Measurements from ENCODE around the gene PRRC2C. TPM values are rescaled to one million over a fixed set of nuclear protein-coding genes. Genes with fewer than 3 reads are reported as not detected.
"Not testable (repeated sequence)": the region's sequence is repeated elsewhere in the genome, so short reads cannot be mapped to it uniquely, and the experiment has no call there.

PRRC2C gene
- 37.5 TPM for total RNA-seq

GRCh38 chr1:171485375-171486047, at the start of gene PRRC2C:
Gene PRRC2C, plus strand, starts transcription at chr1:171485530. Its CDS starts 26,559 bp downstream, at chr1:171512089.
- FAIRE-seq (peak; percentile 50), DNase-seq (ENCODE audit: low spot score in 2 of 2) (peak; percentile 79 to 82)

DNA sequence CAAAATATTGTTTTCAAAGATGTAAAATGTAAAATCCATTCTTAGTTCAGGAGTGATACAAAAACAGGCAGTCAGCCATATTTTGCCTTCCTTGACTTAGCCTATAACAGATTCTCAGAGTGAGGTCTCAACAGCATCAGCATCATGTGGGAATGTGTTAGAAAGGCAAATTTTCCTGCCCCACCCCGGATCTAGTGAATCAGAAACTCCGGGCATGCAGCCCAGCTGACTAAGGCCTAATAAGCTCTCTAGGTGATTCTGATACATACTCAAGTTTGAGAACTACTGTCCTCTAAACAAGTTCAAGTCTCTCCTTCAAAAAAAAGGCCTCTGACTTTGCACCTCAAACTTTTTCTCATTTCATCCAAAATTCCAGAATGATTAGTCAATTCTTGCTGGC, 46.9 kb upstream of the PRRC2C start:
- no peak for DNase-seq (ENCODE audit: low spot score in 2 of 2)
- no peak for FAIRE-seq

GRCh38 chr1:171440201-171440600, 45.1 kb upstream of the PRRC2C start:
- FAIRE-seq: not testable (repeated sequence)

DNA sequence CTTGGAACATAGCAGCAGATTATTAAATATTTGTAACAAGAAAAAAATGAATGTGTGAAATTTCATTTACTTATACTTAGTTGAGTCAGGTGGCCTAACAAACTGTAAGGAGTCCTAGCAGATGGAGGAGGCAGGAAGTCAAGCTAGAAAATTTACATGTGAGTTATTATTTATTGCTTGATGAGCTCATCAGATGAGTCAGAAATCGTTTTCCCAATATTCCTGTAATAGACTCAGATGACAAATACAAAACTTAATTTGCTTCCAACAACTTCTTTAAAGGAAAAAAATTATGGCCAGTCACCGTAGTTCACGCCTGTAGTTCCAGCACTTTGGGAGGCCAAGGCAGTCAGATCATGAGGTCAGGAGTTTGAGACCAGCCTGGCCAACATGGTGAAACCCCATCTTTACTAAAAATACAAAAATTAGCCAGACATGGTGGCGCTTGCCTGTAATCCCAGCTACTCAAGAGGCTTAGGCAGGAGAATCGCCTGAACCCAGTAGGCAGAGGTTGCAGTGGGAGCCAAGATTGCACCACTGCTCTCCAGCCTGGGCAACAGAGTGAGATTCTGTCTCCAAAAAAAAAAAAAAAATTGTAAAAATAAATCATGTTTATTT, 43.9 kb upstream of the PRRC2C start:
- FAIRE-seq; DNase-seq (ENCODE audit: low spot score in 2 of 2): not testable (repeated sequence)

More at GRCh38 chr1:171440201-171440600, 45.1 kb upstream of the PRRC2C start:
- not testable (repeated sequence) for DNase-seq (ENCODE audit: low spot score in 2 of 2)

DNA sequence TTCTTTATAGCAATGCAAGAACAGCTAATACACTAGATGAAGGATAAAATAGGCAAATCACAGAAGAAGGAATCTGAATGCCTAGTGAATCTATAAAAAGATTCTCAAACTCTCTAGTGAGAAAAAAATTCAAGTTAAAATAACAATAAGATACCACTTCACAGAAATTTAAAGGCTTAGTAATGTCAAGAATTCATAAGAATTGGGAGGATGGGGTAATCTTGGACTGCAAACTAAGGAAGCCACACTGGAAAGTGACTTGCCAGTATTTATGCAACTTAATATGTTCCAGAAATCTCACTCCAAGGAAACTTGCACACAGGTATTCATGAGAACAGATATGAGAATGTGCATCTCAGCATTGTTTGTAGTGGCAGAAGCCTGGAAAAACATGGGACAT, 38.9 kb upstream of the PRRC2C start:
- no peak for DNase-seq (ENCODE audit: low spot score in 2 of 2)
- FAIRE-seq: no peak

DNA sequence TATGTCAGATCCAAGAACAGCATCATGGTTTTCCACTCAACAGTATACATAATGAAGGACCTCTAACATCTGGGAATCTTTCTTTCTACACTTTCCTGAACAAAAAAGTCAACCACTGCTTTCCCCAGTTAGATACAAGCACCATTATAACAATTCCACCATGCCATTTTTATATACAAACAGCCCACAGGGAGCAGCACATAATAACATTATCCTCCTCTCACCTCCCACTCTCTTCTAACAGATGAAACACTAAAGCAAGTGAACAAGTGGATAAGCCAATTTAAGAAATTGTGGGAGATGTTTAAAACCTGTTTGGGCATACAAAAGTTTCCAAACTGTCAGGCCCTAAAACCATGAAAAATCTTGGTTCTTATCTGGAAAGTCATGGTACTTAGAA, 29.4 kb upstream of the PRRC2C start:
- no peak for DNase-seq (ENCODE audit: low spot score in 2 of 2)
- no peak for FAIRE-seq

DNA sequence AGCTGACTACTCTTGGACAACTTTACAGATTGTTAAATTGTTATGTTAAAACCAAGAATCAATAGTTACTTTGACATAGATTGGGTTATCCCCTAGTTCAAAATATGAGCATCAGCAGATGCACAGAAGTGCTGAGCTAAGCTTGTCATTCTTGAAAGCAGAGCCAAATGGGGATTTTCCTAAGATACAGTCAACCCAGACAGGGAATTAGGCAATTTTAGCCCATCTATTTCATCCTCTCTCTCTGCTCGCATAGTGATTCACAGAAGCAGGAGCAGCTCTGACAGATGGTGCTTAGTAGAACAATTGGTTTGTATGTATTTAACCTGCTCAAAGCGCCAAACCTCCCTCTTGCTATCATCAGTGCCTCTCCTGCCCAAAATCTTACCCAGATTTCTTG, 27.9 kb upstream of the PRRC2C start:
- no peak for FAIRE-seq
- no peak for DNase-seq (ENCODE audit: low spot score in 2 of 2)

GRCh38 chr1:171460018-171460620, 25.2 kb upstream of the PRRC2C start:
- FAIRE-seq (no peak), DNase-seq (ENCODE audit: low spot score in 2 of 2) (no peak)

GRCh38 chr1:171467626-171468025, 17.7 kb upstream of the PRRC2C start:
- DNase-seq (ENCODE audit: low spot score in 2 of 2) (no peak), FAIRE-seq (no peak)

- DNase-seq (ENCODE audit: low spot score in 2 of 2) (no peak), FAIRE-seq (no peak)
These were observed 17.1 kb upstream of the PRRC2C start for GRCh38 chr1:171468120-171468750.

DNA sequence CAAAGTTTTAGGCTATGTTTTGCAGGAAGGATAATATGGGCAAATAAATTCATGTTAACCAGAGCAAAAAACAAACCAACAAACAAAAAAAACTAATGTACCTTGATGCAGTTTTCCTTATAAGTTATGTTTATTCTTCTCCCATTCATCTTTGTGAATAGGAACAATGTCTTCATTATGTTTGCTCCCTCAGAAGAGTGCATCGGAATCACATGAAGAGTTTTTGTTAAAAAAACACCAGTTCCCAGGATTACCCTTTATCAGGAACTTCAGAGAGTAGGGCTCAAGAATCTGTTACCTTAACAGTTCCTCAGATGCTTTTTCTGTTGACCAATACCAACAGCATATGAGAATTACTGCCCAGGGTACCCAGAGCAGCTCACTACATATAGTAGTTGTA, 14.6 kb upstream of the PRRC2C start:
- FAIRE-seq (no peak), DNase-seq (ENCODE audit: low spot score in 2 of 2) (no peak)

- FAIRE-seq: no peak
- DNase-seq (ENCODE audit: low spot score in 2 of 2): no peak
These were observed 13.1 kb upstream of the PRRC2C start for GRCh38 chr1:171472183-171472647.

GRCh38 chr1:171476829-171477228, 8.5 kb upstream of the PRRC2C start:
- no peak for DNase-seq (ENCODE audit: low spot score in 2 of 2)
- no peak for FAIRE-seq

DNA sequence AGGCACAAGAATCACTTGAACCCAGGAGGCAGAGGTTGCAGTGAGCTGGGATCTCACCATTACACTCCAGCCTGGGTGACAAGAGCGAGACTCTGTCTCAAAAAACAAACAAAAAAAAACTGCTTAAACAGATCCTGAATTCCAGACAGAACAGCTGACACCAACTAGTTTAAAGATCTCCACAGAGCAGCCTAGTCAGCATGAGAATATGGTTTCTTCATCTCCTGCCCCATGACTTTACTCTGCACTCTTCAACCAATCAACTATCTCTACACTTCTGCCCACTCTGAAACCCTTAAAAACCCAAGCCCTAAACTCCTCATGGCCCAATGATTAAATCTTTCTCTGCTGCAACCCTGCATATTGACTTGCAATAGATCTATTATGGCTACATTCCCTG, 7.5 kb upstream of the PRRC2C start:
- FAIRE-seq (no peak), DNase-seq (ENCODE audit: low spot score in 2 of 2) (no peak)

GRCh38 chr1:171480035-171480434, 5.3 kb upstream of the PRRC2C start:
- DNase-seq (ENCODE audit: low spot score in 2 of 2) (no peak), FAIRE-seq (no peak)

- DNase-seq (ENCODE audit: low spot score in 2 of 2) (peak in 1 of 2 donors; percentile 8), FAIRE-seq (no peak)
These were observed 463 bp upstream of the PRRC2C start for GRCh38 chr1:171484760-171485374.

GRCh38 chr1:171486048-171486519, 754 bp downstream of the PRRC2C start:
- no peak for FAIRE-seq
- peak in 1 of 2 donors; percentile 14 for DNase-seq (ENCODE audit: low spot score in 2 of 2)

DNA sequence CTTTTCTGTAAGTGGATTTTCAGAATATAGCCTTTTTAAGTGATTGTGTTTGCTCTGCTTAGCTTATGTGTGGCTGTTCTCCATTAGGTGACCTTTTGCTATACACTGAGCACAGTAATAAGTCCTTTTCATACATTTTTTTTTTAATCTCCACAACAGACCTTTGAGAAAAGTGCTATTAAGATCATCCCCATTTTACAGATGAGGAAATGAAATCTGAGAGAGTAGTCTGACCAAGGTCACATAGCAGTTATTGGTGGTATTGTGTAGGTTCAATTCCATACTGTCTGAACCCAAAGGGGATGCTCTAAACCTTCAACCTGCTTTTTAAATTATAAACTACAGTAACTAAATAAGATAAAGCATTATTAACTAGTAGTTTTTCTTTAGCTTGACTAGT, 1.7 kb downstream of the PRRC2C start:
- FAIRE-seq (no peak), DNase-seq (ENCODE audit: low spot score in 2 of 2) (no peak)

- no peak for DNase-seq (ENCODE audit: low spot score in 2 of 2)
- no peak for FAIRE-seq
These were observed 3.0 kb downstream of the PRRC2C start for GRCh38 chr1:171488190-171488929.

GRCh38 chr1:171494076-171494475, 8.7 kb downstream of the PRRC2C start:
- DNase-seq (ENCODE audit: low spot score in 2 of 2) (no peak), FAIRE-seq (no peak)

All from frontal cortex (tissue), 4 donors.